Thyroid gland (tissue), 4 donors: ENCODE results near the gene DPEP1.

Experiments
- POLR2A ChIP-seq, 2 donors: fragments of 450-650 bp; IDR thresholded peaks; one replicate each; pipeline ENCODE4 v1.6.1; 2017; ENCODE audit warnings: antibody characterized with exemption in 2 of 2, mild to moderate bottlenecking in 2 of 2, moderate library complexity in 1 of 2
- TF ChIP-seq, protein P1 (sequence below), 6 experiments: fragments of 200-600 bp in 3 of 6; fragments of 450-650 bp in 3 of 6; sonication (generic) in 3 of 6; IDR thresholded peaks; one replicate each; pipeline ENCODE4 v1.5.1; 2016 to 2019; ENCODE audit warnings: antibody characterized with exemption in 6 of 6, mild to moderate bottlenecking in 2 of 6, inconsistent platforms in 1 of 6, moderate library complexity in 1 of 6

DNA sequence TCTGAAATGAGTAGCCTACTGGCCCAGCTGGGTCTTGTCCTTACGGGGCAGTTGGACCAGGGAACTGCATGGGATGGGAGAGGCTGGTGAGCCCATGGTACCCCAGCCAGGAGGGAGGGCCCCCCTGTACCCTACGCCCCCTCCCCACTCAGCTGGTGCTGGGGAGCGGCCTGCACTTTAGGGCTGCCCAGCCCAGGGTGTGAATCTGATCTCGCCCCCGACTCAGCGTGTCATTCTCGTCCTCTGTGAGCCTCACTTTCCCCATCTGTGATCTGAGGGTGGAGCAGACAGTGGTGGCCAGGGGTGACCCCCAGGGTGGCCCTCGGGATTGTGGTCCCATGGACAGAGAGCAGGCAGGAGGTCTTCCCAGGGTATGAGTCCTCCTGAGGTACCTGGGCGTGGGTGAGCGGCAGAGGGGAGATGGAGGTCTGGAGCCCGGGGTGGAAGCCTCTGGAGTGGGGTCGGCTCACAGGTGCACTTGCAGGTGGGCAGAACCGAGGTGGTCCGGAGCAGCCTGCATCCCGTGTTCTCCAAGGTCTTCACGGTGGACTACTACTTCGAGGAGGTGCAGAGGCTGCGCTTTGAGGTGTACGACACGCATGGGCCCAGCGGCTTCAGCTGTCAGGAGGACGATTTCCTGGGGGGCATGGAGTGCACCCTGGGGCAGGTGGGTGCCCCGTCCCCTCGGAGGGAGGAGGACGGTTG, 36.2 kb upstream of the DPEP1 start:
- TF ChIP-seq, protein P1, sequence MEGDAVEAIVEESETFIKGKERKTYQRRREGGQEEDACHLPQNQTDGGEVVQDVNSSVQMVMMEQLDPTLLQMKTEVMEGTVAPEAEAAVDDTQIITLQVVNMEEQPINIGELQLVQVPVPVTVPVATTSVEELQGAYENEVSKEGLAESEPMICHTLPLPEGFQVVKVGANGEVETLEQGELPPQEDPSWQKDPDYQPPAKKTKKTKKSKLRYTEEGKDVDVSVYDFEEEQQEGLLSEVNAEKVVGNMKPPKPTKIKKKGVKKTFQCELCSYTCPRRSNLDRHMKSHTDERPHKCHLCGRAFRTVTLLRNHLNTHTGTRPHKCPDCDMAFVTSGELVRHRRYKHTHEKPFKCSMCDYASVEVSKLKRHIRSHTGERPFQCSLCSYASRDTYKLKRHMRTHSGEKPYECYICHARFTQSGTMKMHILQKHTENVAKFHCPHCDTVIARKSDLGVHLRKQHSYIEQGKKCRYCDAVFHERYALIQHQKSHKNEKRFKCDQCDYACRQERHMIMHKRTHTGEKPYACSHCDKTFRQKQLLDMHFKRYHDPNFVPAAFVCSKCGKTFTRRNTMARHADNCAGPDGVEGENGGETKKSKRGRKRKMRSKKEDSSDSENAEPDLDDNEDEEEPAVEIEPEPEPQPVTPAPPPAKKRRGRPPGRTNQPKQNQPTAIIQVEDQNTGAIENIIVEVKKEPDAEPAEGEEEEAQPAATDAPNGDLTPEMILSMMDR (IDR thresholded peaks at IDR 0.05), result no peak
- no peak for TF ChIP-seq POLR2A (IDR thresholded peaks at IDR 0.05)
